WTC11 (cell line): ENCODE results near the gene PTPRO. TPM values are rescaled to one million over a fixed set of nuclear protein-coding genes. Genes with fewer than 3 reads are reported as not detected.

Source experiments
- ATAC-seq: fragments of 200-7000 bp; cut with Tn5 transposase; 2 replicates; pipeline ENCODE4 v1.10.0; 2021; ENCODE audit warnings: mild to moderate bottlenecking, moderate library complexity
- CTCF ChIA-PET: fragments of 300-600 bp; sonication (Branson Sonifier 250); formaldehyde crosslinking; loops from one replicate; lab custom pipeline; 2021; ENCODE audit warnings: antibody characterized with exemption; lab: Charles Lee
- POLR2A ChIA-PET: fragments of 350-600 bp; sonication (Branson Sonifier 250); formaldehyde crosslinking; loops from one replicate; lab custom pipeline; 2021; ENCODE audit warnings: antibody characterized with exemption; lab: Charles Lee
- DNase-seq: peaks from one replicate; pipeline ENCODE4 v3.0.0; 2021; ENCODE audit warnings: low spot score
- H3K27ac Mint-ChIP-seq: 2 replicates; pipeline ENCODE4 v1.8.0; 2021; ENCODE audit warnings: mixed read lengths
- H3K27me3 Mint-ChIP-seq: 2 replicates; pipeline ENCODE4 v1.8.0; 2021; ENCODE audit warnings: low read depth, mild to moderate bottlenecking, moderate library complexity, mixed read lengths
- H3K36me3 Mint-ChIP-seq: 2 replicates; pipeline ENCODE4 v1.8.0; 2021; ENCODE audit warnings: mixed read lengths
- H3K4me1 Mint-ChIP-seq: 2 replicates; pipeline ENCODE4 v1.8.0; 2022; ENCODE audit warnings: mixed read lengths
- H3K4me3 Mint-ChIP-seq: 2 replicates; pipeline ENCODE4 v1.8.0; 2021; ENCODE audit warnings: mild to moderate bottlenecking, moderate library complexity, mixed read lengths
- H3K9me3 Mint-ChIP-seq: 2 replicates; pipeline ENCODE4 v1.8.0; 2021; ENCODE audit warnings: mixed read lengths
- ARID4B ChIP-seq: sonication (generic); formaldehyde crosslinking; IDR thresholded peaks from 2 replicates; pipeline ENCODE4 v1.8.0; 2023; ENCODE audit warnings: missing genetic modification reagents, mild to moderate bottlenecking, borderline replicate concordance
- ATF2 ChIP-seq: sonication (generic); formaldehyde crosslinking; IDR thresholded peaks from 2 replicates; pipeline ENCODE4 v1.8.1; 2022; ENCODE audit warnings: low read depth, missing genetic modification reagents, borderline replicate concordance
- CREM ChIP-seq: sonication (generic); formaldehyde crosslinking; IDR thresholded peaks from 2 replicates; pipeline ENCODE4 v1.8.1; 2022; ENCODE audit warnings: mild to moderate bottlenecking, missing genetic modification reagents, moderate library complexity
- CTCF ChIP-seq: fragments of 200-600 bp; IDR thresholded peaks from 2 replicates; pipeline ENCODE4 v1.8.0; 2022; ENCODE audit warnings: antibody characterized with exemption
- JAZF1 ChIP-seq: fragments of 250-450 bp; sonication (Bioruptor Pico); IDR thresholded peaks from 2 replicates; pipeline ENCODE4 v1.9.0; 2021; ENCODE audit warnings: moderate library complexity, mild to moderate bottlenecking, inconsistent platforms
- JUN ChIP-seq: sonication (generic); formaldehyde crosslinking; IDR thresholded peaks from 2 replicates; pipeline ENCODE4 v1.8.0; 2023; ENCODE audit warnings: mild to moderate bottlenecking, missing genetic modification reagents
- MLX ChIP-seq: sonication (generic); formaldehyde crosslinking; IDR thresholded peaks from 2 replicates; pipeline ENCODE4 v1.8.1; 2023; ENCODE audit warnings: mild to moderate bottlenecking, missing genetic modification reagents, moderate library complexity
- NFYB ChIP-seq: sonication (generic); formaldehyde crosslinking; conservative IDR thresholded peaks from 2 replicates; pipeline ENCODE4 v1.8.0; 2022; ENCODE audit warnings: low read depth, missing genetic modification reagents
- NR2C2 ChIP-seq: sonication (generic); formaldehyde crosslinking; IDR thresholded peaks from 2 replicates; pipeline ENCODE4 v1.8.0; 2022; ENCODE audit warnings: mild to moderate bottlenecking, missing genetic modification reagents
- NR3C1 ChIP-seq: sonication (generic); formaldehyde crosslinking; conservative IDR thresholded peaks from 2 replicates; pipeline ENCODE4 v1.8.1; 2023; ENCODE audit warnings: low read depth, mild to moderate bottlenecking, missing genetic modification reagents
- SMAD3 ChIP-seq: sonication (generic); formaldehyde crosslinking; IDR thresholded peaks from 2 replicates; pipeline ENCODE4 v1.8.0; 2022; ENCODE audit warnings: missing genetic modification reagents, mild to moderate bottlenecking, borderline replicate concordance
- SOX15 ChIP-seq: fragments of 250-450 bp; sonication (Bioruptor Pico); IDR thresholded peaks from 2 replicates; pipeline ENCODE4 v1.9.0; 2021; ENCODE audit warnings: mild to moderate bottlenecking
- SP1 ChIP-seq: sonication (generic); formaldehyde crosslinking; conservative IDR thresholded peaks from 2 replicates; pipeline ENCODE4 v1.8.1; 2022; ENCODE audit warnings: missing genetic modification reagents
- TEAD4 ChIP-seq: sonication (generic); formaldehyde crosslinking; IDR thresholded peaks from 2 replicates; pipeline ENCODE4 v1.8.0; 2022; ENCODE audit warnings: mild to moderate bottlenecking, missing genetic modification reagents
- ZNF121 ChIP-seq: sonication (generic); formaldehyde crosslinking; IDR thresholded peaks from 2 replicates; pipeline ENCODE4 v1.8.0; 2023; ENCODE audit warnings: missing genetic modification reagents
- ZNF138 ChIP-seq: sonication (generic); formaldehyde crosslinking; conservative IDR thresholded peaks from 2 replicates; pipeline ENCODE4 v1.8.1; 2022; ENCODE audit warnings: mild to moderate bottlenecking, moderate library complexity, missing genetic modification reagents
- ZNF219 ChIP-seq: sonication (generic); formaldehyde crosslinking; IDR thresholded peaks from 2 replicates; pipeline ENCODE4 v1.8.0; 2023; ENCODE audit warnings: missing genetic modification reagents, mild to moderate bottlenecking, borderline replicate concordance
- ZNF263 ChIP-seq: sonication (generic); formaldehyde crosslinking; IDR thresholded peaks from 2 replicates; pipeline ENCODE4 v1.8.1; 2022; ENCODE audit warnings: low read depth, mild to moderate bottlenecking, moderate library complexity, missing genetic modification reagents
- ZNF281 ChIP-seq: sonication (generic); formaldehyde crosslinking; IDR thresholded peaks from 2 replicates; pipeline ENCODE4 v1.8.0; 2023; ENCODE audit warnings: mild to moderate bottlenecking, missing genetic modification reagents
- ZNF512 ChIP-seq: sonication (generic); formaldehyde crosslinking; IDR thresholded peaks from 2 replicates; pipeline ENCODE4 v1.8.1; 2022; ENCODE audit warnings: missing genetic modification reagents, borderline replicate concordance
- total RNA-seq: library from RNA; stranded (reverse); gene quantifications from 3 replicates; pipeline ENCODE4 v1.2.3, GENCODE V29; 2021

PTPRO gene
- total RNA-seq, 1 experiment from 2014 or later, result 1.1 TPM

GRCh38 chr12:15644700-15645099, 322.4 kb downstream of the PTPRO start:
- Mint-ChIP-seq H3K27ac (no peak overlapping the region), H3K9me3 (no peaks in the 10 kb centered on the region), H3K36me3 (no peaks in the 10 kb centered on the region), H3K27me3 (no peaks in the 10 kb centered on the region), H3K4me1 (no peaks in the 10 kb centered on the region), H3K4me3 (no peak overlapping the region)
- TF ChIP-seq ZNF512 (CRISPR knock-in tag) (no peak), SMAD3 (CRISPR knock-in tag) (no peak), MLX (CRISPR knock-in tag) (no peak), CTCF (no peak), NR3C1 (no peak), SP1 (CRISPR knock-in tag) (no peak), NFYB (CRISPR knock-in tag) (no peak), CREM (CRISPR knock-in tag) (no peak), JUN (CRISPR knock-in tag) (no peak), ZNF138 (no peak), ZNF219 (CRISPR knock-in tag) (no peak), ZNF281 (CRISPR knock-in tag) (no peak), ZNF121 (CRISPR knock-in tag) (no peak), ZNF263 (no peak), NR2C2 (no peak), ATF2 (CRISPR knock-in tag) (no peak), JAZF1 (no peak)
- no peak for DNase-seq
- ChIA-PET POLR2A (no interaction called here), CTCF (no interaction called here)
- no peak for ATAC-seq

- POLR2A ChIA-PET, result no interaction called here
- TF ChIP-seq TEAD4 (CRISPR knock-in tag) (no peak), ZNF219 (CRISPR knock-in tag) (no peak), NR3C1 (no peak), MLX (CRISPR knock-in tag) (no peak), ARID4B (no peak), SOX15 (no peak), ZNF138 (no peak)
- TF ChIP-seq, all 79 proteins: peak for 0
- Mint-ChIP-seq H3K4me1 (no peaks in the 10 kb centered on the region), H3K36me3 (no peaks in the 10 kb centered on the region), H3K4me3 (no peak overlapping the region), H3K9me3 (no peaks in the 10 kb centered on the region), H3K27me3 (no peaks in the 10 kb centered on the region), H3K27ac (no peak overlapping the region)
- ATAC-seq, result no peak
- CTCF ChIA-PET, result no interaction called here
- no peak for DNase-seq
Observed at GRCh38 chr12:15646581-15646980, 324.3 kb downstream of the PTPRO start.
